BE2C (cell line): ENCODE measurements around the gene ISYNA1.
"Not testable (repeated sequence)": the region's sequence is repeated elsewhere in the genome, so short reads cannot be mapped to it uniquely, and the experiment has no call there.

Source experiments
- DNase-seq: peaks from one replicate; pipeline ENCODE4 v3.0.0-alpha.2; 2020
- H3K27me3 ChIP-seq: fragments of 250-450 bp; sonication (Bioruptor Pico); 2 replicates; pipeline ENCODE4 v1.5.1; 2020; ENCODE audit warnings: mild to moderate bottlenecking
- H3K36me3 ChIP-seq: fragments of 250-450 bp; sonication (Bioruptor Pico); 2 replicates; pipeline ENCODE4 v1.5.1; 2020; ENCODE audit warnings: mild to moderate bottlenecking
- H3K4me1 ChIP-seq: fragments of 250-450 bp; sonication (Bioruptor Pico); 2 replicates; pipeline ENCODE4 v1.5.1; 2020
- H3K4me3 ChIP-seq: 2 replicates; pipeline ENCODE4 v1.5.1; 2011; ENCODE audit warnings: low read depth, low read length
- H3K9me3 ChIP-seq: fragments of 250-450 bp; sonication (Bioruptor Pico); 2 replicates; pipeline ENCODE4 v1.5.1; 2020
- CTCF ChIP-seq: IDR thresholded peaks from 2 replicates; pipeline ENCODE4 v1.5.1; 2012; ENCODE audit warnings: mild to moderate bottlenecking, low read depth, low read length

Gene ISYNA1

GRCh38 chr19:18415178-18415867 lies 22.6 kb downstream of the ISYNA1 start:
- TF ChIP-seq CTCF: no peak
- H3K4me1 ChIP-seq: peaks cover 22% of the 10 kb centered on the region
- no peak overlapping the region for H3K4me3 ChIP-seq
- no peak for DNase-seq
- H3K9me3 ChIP-seq: no peaks in the 10 kb centered on the region
- no peaks in the 10 kb centered on the region for H3K36me3 ChIP-seq
- no peaks in the 10 kb centered on the region for H3K27me3 ChIP-seq

GRCh38 chr19:18414504-18415177 lies 23.3 kb downstream of the ISYNA1 start:
- no peak for TF ChIP-seq CTCF
- Histone ChIP-seq H3K36me3 (no peaks in the 10 kb centered on the region), H3K4me3 (no peak overlapping the region), H3K27me3 (no peaks in the 10 kb centered on the region), H3K4me1 (peaks cover 22% of the 10 kb centered on the region), H3K9me3 (no peaks in the 10 kb centered on the region)
- DNase-seq: no peak

GRCh38 chr19:18412610-18413239 lies 25.2 kb downstream of the ISYNA1 start:
- no peaks in the 10 kb centered on the region for H3K36me3 ChIP-seq
- peaks cover 15% of the 10 kb centered on the region for H3K4me1 ChIP-seq
- no peaks in the 10 kb centered on the region for H3K9me3 ChIP-seq
- DNase-seq: no peak
- H3K27me3 ChIP-seq: no peaks in the 10 kb centered on the region
- no peak overlapping the region for H3K4me3 ChIP-seq
- TF ChIP-seq CTCF: peak; percentile 21; the same call in 1 of the 2 replicates

- Histone ChIP-seq H3K4me3 (no peak overlapping the region), H3K27me3 (no peaks in the 10 kb centered on the region), H3K4me1 (no peaks in the 10 kb centered on the region), H3K9me3 (no peaks in the 10 kb centered on the region), H3K36me3 (no peaks in the 10 kb centered on the region)
- peak; percentile 63 for TF ChIP-seq CTCF
- DNase-seq: peak; percentile 58
These were observed 29.9 kb downstream of the ISYNA1 start for GRCh38 chr19:18408053-18408476.

- Histone ChIP-seq H3K27me3 (no peaks in the 10 kb centered on the region), H3K4me1 (no peaks in the 10 kb centered on the region), H3K9me3 (no peaks in the 10 kb centered on the region), H3K4me3 (no peak overlapping the region), H3K36me3 (no peaks in the 10 kb centered on the region)
- no peak for DNase-seq
- TF ChIP-seq CTCF: no peak
These were observed 31.2 kb downstream of the ISYNA1 start for GRCh38 chr19:18406749-18407148.

GRCh38 chr19:18405754-18406153 lies 32.2 kb downstream of the ISYNA1 start:
- H3K36me3 ChIP-seq, H3K27me3 ChIP-seq, H3K9me3 ChIP-seq: not testable (repeated sequence)

GRCh38 chr19:18402455-18403248 lies 35.3 kb downstream of the ISYNA1 start:
- H3K9me3 ChIP-seq, H3K36me3 ChIP-seq, H3K27me3 ChIP-seq, H3K4me3 ChIP-seq, DNase-seq, H3K4me1 ChIP-seq: not testable (repeated sequence)

More at GRCh38 chr19:18405754-18406153, 32.2 kb downstream of the ISYNA1 start:
- not testable (repeated sequence) for H3K4me1 ChIP-seq, DNase-seq, H3K4me3 ChIP-seq
